Activated naive CD8-positive, alpha-beta T cell treated with anti-CD3 and anti-CD28 coated beads, Interleukin-2, amount 50 U/mL, for 24 hours (primary cell): ENCODE data around the gene FNBP1.

Source experiments
- ATAC-seq: fragments of 150-1000 bp; cut with Tn5 transposase; one replicate; pipeline ENCODE4 v1.10.0; 2021
- DNase-seq: peaks from one replicate; pipeline ENCODE4 v3.0.0; 2021
- H3K27ac Mint-ChIP-seq: one replicate; pipeline ENCODE4 v1.8.0; 2021; ENCODE audit warnings: mild to moderate bottlenecking, mixed read lengths
- H3K27me3 Mint-ChIP-seq: one replicate; pipeline ENCODE4 v1.8.0; 2021; ENCODE audit warnings: mixed read lengths
- H3K36me3 Mint-ChIP-seq: one replicate; pipeline ENCODE4 v1.8.0; 2021; ENCODE audit warnings: low read depth, mixed read lengths
- H3K4me1 Mint-ChIP-seq: one replicate; pipeline ENCODE4 v1.8.0; 2021; ENCODE audit warnings: mixed read lengths
- H3K4me3 Mint-ChIP-seq: one replicate; pipeline ENCODE4 v1.8.0; 2021; ENCODE audit warnings: mild to moderate bottlenecking, moderate library complexity, mixed read lengths
- H3K9me3 Mint-ChIP-seq: one replicate; pipeline ENCODE4 v1.8.0; 2021; ENCODE audit warnings: mixed read lengths

FNBP1 gene

DNA sequence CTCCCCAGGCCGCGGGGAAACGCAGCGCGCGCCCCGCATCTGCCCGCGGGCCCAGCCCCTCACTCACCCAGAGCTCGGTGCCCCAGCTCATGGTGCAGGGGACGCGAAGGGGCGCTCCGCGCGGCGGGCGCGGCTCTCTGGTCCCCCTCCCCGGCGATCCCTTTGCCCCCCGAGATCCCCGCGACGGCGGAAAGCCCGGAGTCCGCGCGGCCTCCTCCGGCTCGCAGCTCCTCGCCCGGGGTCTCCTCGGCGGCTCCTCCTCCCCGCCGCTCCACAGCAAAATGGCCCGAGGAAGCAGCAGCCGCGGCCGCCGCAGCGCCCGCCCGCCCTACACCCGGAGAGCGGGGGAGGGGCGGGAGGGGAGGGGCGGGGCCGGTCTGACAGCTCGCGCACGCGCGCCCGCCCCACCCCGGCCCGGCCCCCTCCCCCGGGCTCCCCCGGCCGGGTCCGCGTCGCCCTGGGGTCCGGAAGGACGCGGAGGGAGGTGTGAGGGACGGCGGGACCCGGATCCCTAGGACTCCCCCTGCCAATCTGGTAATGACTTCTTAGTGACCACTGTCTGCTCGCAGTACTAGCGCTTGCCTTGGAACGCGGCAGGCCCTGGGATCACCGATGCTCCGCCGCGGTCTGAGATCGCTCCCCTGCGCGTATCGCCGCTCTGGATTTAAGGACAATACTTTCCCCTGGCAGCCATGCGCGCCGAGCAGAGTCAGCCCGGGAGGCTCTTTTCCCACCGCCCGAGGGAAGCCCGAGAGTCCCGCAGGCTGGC is at the start of gene FNBP1:
Gene FNBP1 (minus strand): TSS at position 305 of the 769 bp plus-strand sequence. CDS start 214 bp downstream, at position 91.
- Mint-ChIP-seq H3K4me1 (peaks cover 44% of the 10 kb centered on the region), H3K27ac (peak within 1 kb of the TSS; percentile 99), H3K9me3 (no peaks in the 10 kb centered on the region), H3K27me3 (no peaks in the 10 kb centered on the region), H3K36me3 (peaks cover 21% of the 10 kb centered on the region), H3K4me3 (peak within 1 kb of the TSS; percentile 99)
- DNase-seq (peak; percentile 84), ATAC-seq (peak; percentile 73)

DNA sequence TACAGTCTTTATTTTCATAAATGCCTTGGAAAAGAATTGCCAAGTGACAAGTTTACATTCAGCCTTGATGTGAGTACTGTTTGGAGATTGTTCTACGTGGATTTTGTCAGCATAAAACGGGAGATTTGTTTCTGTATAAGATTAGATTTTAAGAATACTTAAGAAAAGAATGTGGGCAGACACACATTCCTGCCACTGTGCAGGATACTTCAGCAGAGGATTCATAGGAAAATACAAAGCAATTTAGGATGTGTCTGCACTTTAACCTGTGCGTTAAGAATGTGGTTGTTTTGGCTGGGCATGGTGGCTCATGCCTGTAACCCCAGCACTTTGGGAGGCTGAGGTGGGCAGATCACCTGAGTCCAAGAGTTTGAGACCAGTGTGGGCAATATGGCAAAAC is 47.9 kb upstream of the FNBP1 start:
- no peak overlapping the region for H3K27ac Mint-ChIP-seq
- ATAC-seq (no peak), DNase-seq (no peak)
- peaks cover 11% of the 10 kb centered on the region for H3K4me1 Mint-ChIP-seq
- H3K4me3 Mint-ChIP-seq, result no peak overlapping the region
- H3K27me3 Mint-ChIP-seq, result no peaks in the 10 kb centered on the region
- H3K36me3 Mint-ChIP-seq, result peaks cover 41% of the 10 kb centered on the region
- no peaks in the 10 kb centered on the region for H3K9me3 Mint-ChIP-seq

DNA sequence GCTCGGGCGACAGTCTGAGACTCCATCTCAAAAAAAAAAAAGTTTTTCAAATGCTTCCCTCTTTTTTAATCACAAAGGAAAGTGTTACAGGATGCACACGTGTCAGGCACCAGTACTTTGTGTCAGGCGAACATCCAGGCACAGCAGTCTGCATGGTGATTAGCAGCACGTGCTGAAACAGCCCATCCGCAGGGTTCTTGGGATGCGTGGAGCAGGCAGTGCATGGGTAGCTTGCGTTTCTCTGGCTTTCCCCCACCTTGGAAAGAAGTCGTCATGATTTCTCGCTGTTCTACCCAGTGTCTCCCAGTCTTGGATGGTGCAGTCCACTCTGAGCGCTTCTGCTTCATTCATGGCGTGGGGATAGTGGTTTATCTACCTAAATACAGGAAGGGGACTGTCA is 46.2 kb upstream of the FNBP1 start:
- H3K4me3 Mint-ChIP-seq, result no peak overlapping the region
- H3K27me3 Mint-ChIP-seq, result no peaks in the 10 kb centered on the region
- no peak overlapping the region for H3K27ac Mint-ChIP-seq
- H3K9me3 Mint-ChIP-seq, result no peaks in the 10 kb centered on the region
- H3K36me3 Mint-ChIP-seq, result peaks cover 36% of the 10 kb centered on the region
- ATAC-seq (no peak), DNase-seq (no peak)
- H3K4me1 Mint-ChIP-seq, result no peaks in the 10 kb centered on the region

- Mint-ChIP-seq H3K27me3 (no peaks in the 10 kb centered on the region), H3K9me3 (no peaks in the 10 kb centered on the region), H3K27ac (no peak overlapping the region), H3K4me3 (no peak overlapping the region), H3K4me1 (no peaks in the 10 kb centered on the region), H3K36me3 (peaks cover 36% of the 10 kb centered on the region)
- DNase-seq (no peak), ATAC-seq (no peak)
Measured at GRCh38 chr9:130088051-130088450, 45.1 kb upstream of the FNBP1 start.

- no peaks in the 10 kb centered on the region for H3K27me3 Mint-ChIP-seq
- no peak for ATAC-seq
- peaks cover 38% of the 10 kb centered on the region for H3K36me3 Mint-ChIP-seq
- no peaks in the 10 kb centered on the region for H3K9me3 Mint-ChIP-seq
- no peak for DNase-seq
- H3K4me3 Mint-ChIP-seq, result no peak overlapping the region
- no peak overlapping the region for H3K27ac Mint-ChIP-seq
- no peaks in the 10 kb centered on the region for H3K4me1 Mint-ChIP-seq
Measured at GRCh38 chr9:130084337-130084736, 41.3 kb upstream of the FNBP1 start.

DNA sequence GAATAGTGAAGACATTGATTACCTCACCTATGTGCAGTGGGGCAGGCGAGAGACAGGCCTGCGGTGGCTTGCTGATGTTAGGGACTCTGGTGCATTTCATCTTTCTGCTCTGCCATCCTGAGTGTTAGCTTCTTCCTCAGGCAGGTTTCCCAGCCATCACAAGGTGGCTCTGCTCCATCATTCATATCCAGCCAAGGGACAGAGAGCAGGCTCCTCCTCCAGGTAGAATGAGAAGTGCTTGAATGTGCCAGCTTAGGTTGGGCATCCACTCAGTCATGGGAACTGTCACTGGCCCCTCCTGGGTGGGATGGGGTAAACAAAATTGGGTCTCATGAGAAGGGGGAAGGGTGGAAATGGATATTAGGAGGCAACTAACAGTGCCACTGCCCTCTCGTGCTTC is 35.6 kb upstream of the FNBP1 start:
- H3K9me3 Mint-ChIP-seq, result no peaks in the 10 kb centered on the region
- ATAC-seq, result no peak
- DNase-seq, result no peak
- no peak overlapping the region for H3K27ac Mint-ChIP-seq
- no peak overlapping the region for H3K4me3 Mint-ChIP-seq
- peaks cover 41% of the 10 kb centered on the region for H3K36me3 Mint-ChIP-seq
- H3K4me1 Mint-ChIP-seq, result peaks cover 12% of the 10 kb centered on the region
- no peaks in the 10 kb centered on the region for H3K27me3 Mint-ChIP-seq

DNA sequence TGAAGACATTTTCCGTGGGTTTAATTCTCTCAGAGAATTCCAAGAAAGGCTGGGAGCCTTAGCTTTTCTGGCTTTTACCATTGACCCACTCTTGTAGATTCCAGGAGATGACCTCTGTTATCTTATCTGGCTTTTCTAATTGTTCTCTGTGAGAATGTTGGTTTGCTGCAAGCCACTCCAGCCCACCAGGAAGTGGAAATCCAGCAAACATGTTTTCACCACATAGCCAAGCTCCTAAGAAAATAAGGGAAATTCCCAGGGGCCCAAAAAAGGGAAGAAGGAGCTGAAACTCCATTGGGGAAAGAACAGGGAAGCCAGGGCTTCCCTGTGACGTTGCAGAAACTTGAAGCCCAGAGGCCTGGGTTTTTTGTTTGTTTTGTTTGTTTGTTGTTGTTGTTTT is 30.4 kb upstream of the FNBP1 start:
- peak overlapping the region; percentile 41 for H3K27ac Mint-ChIP-seq
- no peak for ATAC-seq

GRCh38 chr9:130072515-130073235 is 29.7 kb upstream of the FNBP1 start:
- Mint-ChIP-seq H3K36me3 (peaks cover 13% of the 10 kb centered on the region), H3K9me3 (no peaks in the 10 kb centered on the region), H3K27ac (peak overlapping the region; percentile 41), H3K4me1 (peaks cover 42% of the 10 kb centered on the region), H3K27me3 (no peaks in the 10 kb centered on the region), H3K4me3 (no peak overlapping the region)
- DNase-seq (peak; percentile 25), ATAC-seq (peak; percentile 85)

More for the DNA sequence above, 30.4 kb upstream of the FNBP1 start:
- H3K27me3 Mint-ChIP-seq, result no peaks in the 10 kb centered on the region
- DNase-seq, result no peak
- no peak overlapping the region for H3K4me3 Mint-ChIP-seq
- H3K9me3 Mint-ChIP-seq, result no peaks in the 10 kb centered on the region
- H3K4me1 Mint-ChIP-seq, result peaks cover 36% of the 10 kb centered on the region
- peaks cover 17% of the 10 kb centered on the region for H3K36me3 Mint-ChIP-seq

GRCh38 chr9:130069048-130069447 is 26.1 kb upstream of the FNBP1 start:
- DNase-seq (no peak), ATAC-seq (no peak)
- Mint-ChIP-seq H3K9me3 (no peaks in the 10 kb centered on the region), H3K36me3 (peaks cover 5% of the 10 kb centered on the region), H3K27me3 (no peaks in the 10 kb centered on the region), H3K4me3 (no peak overlapping the region), H3K27ac (no peak overlapping the region), H3K4me1 (peaks cover 40% of the 10 kb centered on the region)

DNA sequence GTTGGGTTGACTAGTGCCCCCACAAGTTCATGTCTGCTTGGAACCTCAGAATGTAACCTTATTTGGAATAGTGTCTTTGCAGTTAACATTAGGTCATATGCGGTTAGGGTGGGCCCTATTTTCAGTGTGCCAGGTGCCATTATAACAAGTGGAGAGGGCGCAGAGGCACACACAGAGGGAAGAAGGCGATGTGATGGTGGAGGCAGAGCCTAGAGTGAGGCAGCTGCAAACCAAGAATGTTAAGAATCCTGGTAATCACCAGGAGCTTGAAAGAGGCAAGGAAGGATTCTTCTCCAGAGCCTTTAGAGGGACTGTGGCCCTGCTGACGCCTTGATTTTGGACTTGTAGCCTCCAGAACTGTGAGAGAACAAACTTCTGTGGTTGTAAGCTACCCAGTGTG is 21.6 kb upstream of the FNBP1 start:
- Mint-ChIP-seq H3K27ac (no peak overlapping the region), H3K4me1 (peaks cover 36% of the 10 kb centered on the region), H3K9me3 (no peaks in the 10 kb centered on the region), H3K27me3 (no peaks in the 10 kb centered on the region), H3K4me3 (no peak overlapping the region), H3K36me3 (peaks cover 10% of the 10 kb centered on the region)
- ATAC-seq (no peak), DNase-seq (no peak)

- Mint-ChIP-seq H3K27ac (no peak overlapping the region), H3K9me3 (no peaks in the 10 kb centered on the region), H3K27me3 (no peaks in the 10 kb centered on the region), H3K36me3 (peaks cover 18% of the 10 kb centered on the region), H3K4me1 (peaks cover 27% of the 10 kb centered on the region), H3K4me3 (no peak overlapping the region)
- no peak for ATAC-seq
- DNase-seq, result no peak
Measured at GRCh38 chr9:130062750-130063149, 19.8 kb upstream of the FNBP1 start.

DNA sequence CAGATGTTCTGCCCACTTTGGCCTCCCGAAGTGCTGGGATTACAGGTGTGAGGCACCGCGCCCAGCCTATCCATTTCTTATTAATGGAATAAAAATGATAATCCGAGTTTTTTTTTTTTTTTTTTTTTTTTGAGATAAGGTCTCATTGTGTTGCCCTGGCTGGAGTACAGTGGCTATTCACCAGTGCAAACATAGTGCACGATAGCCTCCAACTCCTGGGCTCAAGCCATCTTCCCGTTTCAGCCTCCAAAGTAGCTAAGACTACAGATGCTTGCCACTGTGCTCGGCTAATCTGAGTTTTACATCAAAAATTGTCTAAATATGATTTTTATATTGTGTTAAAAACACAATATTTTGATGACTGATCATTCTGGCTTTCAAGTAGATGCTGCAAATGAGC is 17.3 kb upstream of the FNBP1 start:
- DNase-seq (no peak), ATAC-seq (no peak)
- H3K4me1 Mint-ChIP-seq, result peaks cover 26% of the 10 kb centered on the region
- H3K27ac Mint-ChIP-seq, result no peak overlapping the region
- H3K36me3 Mint-ChIP-seq, result peaks cover 15% of the 10 kb centered on the region
- no peaks in the 10 kb centered on the region for H3K27me3 Mint-ChIP-seq
- H3K4me3 Mint-ChIP-seq, result no peak overlapping the region
- H3K9me3 Mint-ChIP-seq, result no peaks in the 10 kb centered on the region

DNA sequence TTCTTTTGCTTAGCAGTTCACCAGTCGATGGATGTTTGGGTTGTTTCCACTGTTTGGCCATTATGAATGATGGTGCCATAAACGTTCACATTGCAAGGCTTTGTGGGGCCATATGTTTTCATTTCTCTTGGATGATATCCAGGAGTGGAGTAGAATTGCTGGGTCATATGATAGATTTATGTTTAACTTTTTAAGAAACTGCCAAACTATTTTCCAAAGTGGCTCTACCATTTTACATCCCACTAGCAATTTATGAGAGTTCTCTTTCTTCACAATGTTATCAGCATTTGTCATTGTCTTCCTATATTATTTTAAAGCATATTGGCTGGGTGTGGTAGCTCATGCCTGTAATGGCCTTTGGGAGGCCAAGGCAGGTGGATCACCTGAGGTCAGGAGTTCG is 15.9 kb upstream of the FNBP1 start:
- H3K27ac Mint-ChIP-seq, result no peak overlapping the region
- no peak overlapping the region for H3K4me3 Mint-ChIP-seq
- H3K9me3 Mint-ChIP-seq, result no peaks in the 10 kb centered on the region
- no peaks in the 10 kb centered on the region for H3K27me3 Mint-ChIP-seq
- ATAC-seq (no peak), DNase-seq (no peak)
- peaks cover 18% of the 10 kb centered on the region for H3K36me3 Mint-ChIP-seq
- H3K4me1 Mint-ChIP-seq, result peaks cover 31% of the 10 kb centered on the region

GRCh38 chr9:130058154-130058553 is 15.2 kb upstream of the FNBP1 start:
- Mint-ChIP-seq H3K36me3 (peaks cover 18% of the 10 kb centered on the region), H3K27ac (no peak overlapping the region), H3K9me3 (no peaks in the 10 kb centered on the region), H3K27me3 (no peaks in the 10 kb centered on the region), H3K4me1 (peaks cover 32% of the 10 kb centered on the region), H3K4me3 (no peak overlapping the region)
- ATAC-seq (no peak), DNase-seq (no peak)

- Mint-ChIP-seq H3K4me1 (peaks cover 44% of the 10 kb centered on the region), H3K9me3 (no peaks in the 10 kb centered on the region), H3K36me3 (peaks cover 11% of the 10 kb centered on the region), H3K27ac (peak overlapping the region; percentile 90), H3K27me3 (no peaks in the 10 kb centered on the region), H3K4me3 (peak overlapping the region; percentile 94)
- no peak for ATAC-seq
- no peak for DNase-seq
Measured at GRCh38 chr9:130054820-130055219, 11.8 kb upstream of the FNBP1 start.
